GM11168 (cell line): ENCODE data around the gene MYL5.
"Not testable (repeated sequence)": the region's sequence is repeated elsewhere in the genome, so short reads cannot be mapped to it uniquely, and the experiment has no call there.

Source experiments
- in situ Hi-C: fragments of 300-500 bp; cut with MboI; formaldehyde crosslinking; loops from one replicate; pipeline ENCODE4 v1.12.0; 2022; ENCODE audit warnings: low sequenced_read_pairs; ENCODE audit not compliant: unreplicated experiment

Gene MYL5

GRCh38 chr4:722169-722725 is 47.9 kb downstream of the MYL5 start:
- in situ Hi-C loops = no loop called here

GRCh38 chr4:722851-723360 is 48.6 kb downstream of the MYL5 start:
- in situ Hi-C loops = no loop called here

- in situ Hi-C loops = no loop called here
Observed at GRCh38 chr4:723751-724530, 49.6 kb downstream of the MYL5 start.

GRCh38 chr4:725391-726234 is 51.3 kb downstream of the MYL5 start:
- in situ Hi-C loops = no loop called here

- in situ Hi-C loops = no loop called here
Observed at GRCh38 chr4:726235-726787, 52.0 kb downstream of the MYL5 start.

- in situ Hi-C loops = no loop called here
Observed at GRCh38 chr4:726838-727237, 52.5 kb downstream of the MYL5 start.

GRCh38 chr4:727576-727975 is 53.2 kb downstream of the MYL5 start:
- in situ Hi-C loops = no loop called here

GRCh38 chr4:729336-730315 is 55.3 kb downstream of the MYL5 start:
- in situ Hi-C loops = no loop called here

- in situ Hi-C loops = no loop called here
Observed at GRCh38 chr4:730511-730910, 56.2 kb downstream of the MYL5 start.

GRCh38 chr4:730946-731904 is 56.9 kb downstream of the MYL5 start:
- in situ Hi-C loops = not testable (repeated sequence)
